GM19395 (cell line): ENCODE results near the gene TOM1L2.
"Not testable (repeated sequence)": the region's sequence is repeated elsewhere in the genome, so short reads cannot be mapped to it uniquely, and the experiment has no call there.

Experiments
- ATAC-seq: cut with Tn5 transposase; IDR thresholded peaks from one replicate; pipeline ENCODE4 v1.9.1; 2021; ENCODE audit warnings: mild to moderate bottlenecking, moderate library complexity; ENCODE audit not compliant: unreplicated experiment

TOM1L2 gene

DNA sequence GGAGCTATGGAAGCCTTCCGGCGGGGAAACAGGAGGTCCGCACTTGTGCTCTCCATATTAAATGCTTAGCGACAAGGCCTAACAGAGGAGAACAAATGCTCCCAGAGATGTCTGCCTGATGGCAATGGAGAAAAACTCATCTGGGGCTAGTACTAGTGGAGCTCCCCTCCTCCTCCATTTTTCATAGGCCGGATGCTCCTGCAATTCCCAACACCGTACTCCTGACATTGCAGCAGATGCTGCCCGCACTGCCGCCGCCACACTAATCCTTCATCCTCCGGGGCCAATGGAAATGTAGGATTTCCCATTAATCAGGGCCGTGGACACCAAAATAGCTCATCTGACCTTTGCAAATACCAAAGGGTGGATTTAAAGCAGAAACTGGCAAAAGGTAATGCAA is 27.5 kb downstream of the TOM1L2 start:
- no peak for ATAC-seq

DNA sequence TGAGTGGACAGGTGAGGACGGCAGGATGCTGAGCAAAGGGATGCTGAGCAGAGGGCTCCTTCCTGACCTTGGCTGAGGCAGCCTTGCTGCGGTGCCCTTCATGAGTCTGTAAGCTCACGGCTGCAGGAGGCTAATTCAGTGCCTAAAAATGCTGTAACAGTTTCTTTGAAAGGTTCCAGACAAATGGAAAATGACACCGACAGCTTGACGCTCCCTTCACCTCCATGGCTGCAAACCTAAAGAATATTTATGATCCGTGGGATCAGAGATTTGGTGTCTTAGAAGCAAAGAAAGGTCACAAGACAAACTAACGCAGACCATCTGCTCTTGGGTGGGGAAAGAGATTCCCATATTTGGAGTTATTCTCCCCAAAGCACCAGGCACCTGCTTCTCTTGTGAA is 28.0 kb downstream of the TOM1L2 start:
- no peak for ATAC-seq

DNA sequence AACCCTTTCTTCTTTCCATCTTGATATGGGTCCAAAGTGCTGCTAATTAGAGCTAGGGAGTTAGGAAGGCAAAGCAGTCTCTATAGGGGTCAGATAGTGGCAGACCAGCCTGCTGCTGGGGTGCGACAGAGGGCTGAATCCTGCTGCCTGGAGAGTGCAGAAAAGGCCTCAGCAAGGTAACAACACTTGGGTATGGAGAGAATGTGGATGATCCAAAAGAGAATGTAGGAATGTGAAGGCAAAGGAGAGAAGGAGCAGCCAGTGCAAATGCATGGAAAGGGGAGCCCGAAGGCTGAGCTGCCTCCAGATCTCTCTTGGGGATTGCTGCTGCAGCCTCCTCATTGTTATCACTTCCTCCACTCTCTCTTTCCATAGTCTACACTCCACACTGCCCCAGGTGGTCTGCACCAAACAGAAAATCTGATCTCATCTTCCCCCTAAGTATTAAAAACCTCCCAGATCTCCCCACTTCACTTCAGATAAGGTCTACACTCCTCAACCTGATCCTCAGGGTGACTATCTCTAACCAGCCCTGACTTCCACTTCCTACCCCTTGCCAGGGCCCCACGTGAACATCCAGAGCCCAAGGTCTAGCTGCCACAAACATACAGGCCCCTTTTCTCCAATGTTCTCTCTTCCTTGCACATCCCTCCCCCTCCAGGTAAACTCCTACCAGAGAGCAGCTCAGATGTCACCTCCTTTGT is 28.8 kb downstream of the TOM1L2 start:
- no peak for ATAC-seq

DNA sequence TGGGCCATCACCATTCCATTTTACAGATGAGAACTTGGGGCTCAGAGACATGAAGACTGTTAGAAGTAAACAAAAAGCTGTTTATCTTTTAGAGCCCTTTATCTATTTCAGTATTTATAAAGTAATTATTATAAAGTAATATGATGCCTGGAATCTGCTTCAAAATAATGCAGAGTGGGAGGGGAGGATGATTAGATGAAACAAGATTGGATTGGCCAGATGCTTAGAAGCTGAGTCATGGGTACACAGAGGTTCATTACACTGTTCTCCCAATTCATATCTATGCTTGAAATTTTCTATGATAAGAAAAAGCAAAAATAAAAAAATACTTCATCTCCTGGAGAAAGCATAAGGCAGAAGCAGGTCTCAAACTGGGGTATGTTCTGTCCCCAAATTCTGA is 29.4 kb downstream of the TOM1L2 start:
- no peak for ATAC-seq

DNA sequence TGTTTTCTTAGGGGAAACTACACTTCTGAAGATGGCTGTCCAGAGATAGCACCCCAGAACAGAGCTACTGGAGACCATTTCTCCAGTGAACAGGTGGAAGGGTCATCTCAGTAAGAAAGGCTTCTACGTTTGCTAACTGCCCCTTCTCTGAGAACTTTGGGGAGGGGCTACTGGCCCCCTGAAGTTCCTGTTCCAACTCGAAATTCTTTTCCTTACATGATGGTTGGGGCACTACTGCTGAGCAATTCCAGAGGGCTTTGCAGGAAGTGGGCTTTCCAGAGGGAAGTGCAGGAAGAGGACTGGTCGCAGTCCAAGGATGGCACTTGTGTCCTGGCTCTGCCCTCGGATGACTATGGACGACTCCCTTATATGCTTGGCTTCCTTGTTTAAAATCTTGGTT is 31.2 kb downstream of the TOM1L2 start:
- no peak for ATAC-seq

DNA sequence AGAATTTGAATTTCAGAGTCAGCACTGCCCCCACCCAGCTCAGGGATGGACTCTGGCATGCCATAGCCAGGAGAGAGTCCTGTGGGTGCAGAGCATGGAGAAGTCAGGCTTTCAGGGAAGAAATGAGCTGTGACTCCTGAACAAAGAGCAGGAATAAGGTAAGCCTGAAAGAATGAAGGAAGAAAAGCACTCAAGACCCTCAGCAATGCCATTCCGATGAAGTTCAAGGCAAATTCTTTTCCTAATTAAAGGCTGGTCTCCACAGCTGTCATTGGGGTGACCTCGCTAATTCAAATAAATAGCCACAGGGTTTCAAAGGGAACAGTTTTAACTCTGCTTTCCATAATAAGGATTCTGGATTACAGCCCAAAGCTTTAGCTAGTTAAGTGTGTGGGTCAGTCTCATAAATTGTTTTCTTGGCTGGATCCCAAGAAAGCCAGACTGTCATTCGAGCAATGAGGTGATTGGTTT is 31.7 kb downstream of the TOM1L2 start:
- no peak for ATAC-seq

DNA sequence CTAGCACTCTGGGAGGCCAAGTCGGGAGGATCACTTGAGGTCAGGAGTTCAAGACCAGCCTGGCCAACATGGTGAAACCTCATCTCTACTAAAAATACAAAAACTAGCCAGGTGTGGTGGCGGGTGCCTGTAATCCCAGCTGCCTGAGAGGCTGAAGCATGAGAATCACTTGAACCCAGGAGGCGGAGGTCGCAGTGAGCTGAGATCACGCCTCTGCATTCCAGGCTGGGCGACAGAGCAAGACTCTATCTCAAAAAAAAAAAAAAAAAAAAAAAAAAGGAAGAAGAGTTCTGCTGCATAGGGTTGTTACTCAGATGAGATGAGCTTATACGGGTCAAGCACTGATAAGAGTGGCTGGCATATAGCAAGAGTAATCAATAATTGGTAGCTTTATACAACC is 32.3 kb downstream of the TOM1L2 start:
- not testable (repeated sequence) for ATAC-seq

DNA sequence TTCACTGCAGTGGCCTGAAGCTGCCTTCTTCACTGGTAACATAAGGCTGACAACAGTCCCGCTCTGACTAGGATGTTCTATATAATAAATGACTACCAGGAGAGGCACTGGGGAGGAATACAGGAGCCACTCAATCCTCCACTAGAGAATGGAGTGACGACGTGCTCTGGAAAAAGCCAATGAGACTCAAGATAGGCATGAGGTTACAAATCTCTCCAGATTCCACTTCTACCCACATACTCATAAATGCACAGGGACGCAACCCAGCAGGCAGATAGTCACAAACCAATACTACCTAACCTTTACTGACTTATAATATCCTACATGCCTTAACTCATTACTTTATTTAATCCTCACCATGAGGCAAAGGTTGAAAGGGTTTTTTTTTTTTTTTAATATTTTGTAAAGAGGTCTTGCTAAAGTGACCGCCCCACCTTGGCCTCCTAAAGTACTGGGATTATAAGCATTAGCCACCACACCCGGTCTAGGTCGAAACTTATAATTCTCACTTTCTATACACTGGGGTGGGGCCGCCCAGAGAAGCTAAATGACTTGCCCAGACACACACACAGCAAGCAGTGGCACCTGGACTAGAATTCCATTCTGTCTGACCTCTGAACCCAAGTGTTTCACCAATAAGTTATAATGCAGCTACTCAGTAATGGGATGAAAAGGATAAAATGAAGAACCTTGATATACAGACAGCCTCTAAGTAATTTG is 33.7 kb downstream of the TOM1L2 start:
- no peak for ATAC-seq

DNA sequence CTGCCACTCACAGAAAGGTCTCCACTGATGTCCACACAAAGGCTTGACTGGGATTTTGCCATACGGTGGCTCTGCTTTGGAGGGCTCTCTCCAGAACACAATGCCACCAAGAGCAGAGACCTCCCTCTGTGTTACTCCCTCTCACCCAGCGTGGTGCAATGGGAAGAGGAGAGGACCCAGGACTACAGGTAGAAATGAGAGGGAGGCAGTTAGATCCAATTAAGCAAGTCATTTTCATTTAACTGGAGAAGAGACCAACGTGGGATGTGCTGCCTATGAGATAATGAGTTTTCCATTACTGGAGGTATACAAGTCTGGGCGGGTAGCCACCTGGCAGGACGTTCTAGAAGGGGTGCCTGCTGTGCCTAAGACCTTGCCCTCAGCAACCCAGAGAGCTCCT is 34.2 kb downstream of the TOM1L2 start:
- ATAC-seq, result no peak

DNA sequence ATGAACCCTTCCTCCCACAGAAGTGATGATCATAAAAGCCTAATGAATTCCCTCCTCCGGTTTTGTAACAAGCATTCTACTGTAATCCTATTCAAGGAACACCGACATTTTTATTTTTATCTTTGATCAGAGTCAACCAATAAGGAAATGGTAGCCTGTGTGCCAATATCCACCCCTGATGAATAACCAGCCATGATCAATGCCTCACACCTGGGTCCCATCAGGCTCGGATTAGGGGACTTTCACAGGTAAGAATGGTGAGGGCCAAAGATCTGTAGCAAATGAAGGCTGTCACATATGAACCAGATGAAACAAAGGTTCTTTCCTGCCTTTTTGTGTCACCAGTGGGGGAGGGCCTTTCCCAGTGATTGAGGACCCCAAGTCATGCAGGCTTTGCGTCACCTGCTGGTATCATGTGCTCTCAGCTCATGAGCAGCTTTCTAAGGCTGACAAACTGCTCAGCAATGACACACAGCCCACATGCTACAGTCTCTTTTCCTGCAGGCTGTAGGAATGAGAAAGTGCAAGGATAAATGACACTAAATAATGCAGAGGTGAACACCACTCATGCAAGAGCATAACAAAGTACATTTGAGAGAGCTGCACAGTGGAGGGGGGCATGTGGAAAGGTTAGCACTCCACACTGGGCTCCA is 34.9 kb downstream of the TOM1L2 start:
- ATAC-seq, result no peak

DNA sequence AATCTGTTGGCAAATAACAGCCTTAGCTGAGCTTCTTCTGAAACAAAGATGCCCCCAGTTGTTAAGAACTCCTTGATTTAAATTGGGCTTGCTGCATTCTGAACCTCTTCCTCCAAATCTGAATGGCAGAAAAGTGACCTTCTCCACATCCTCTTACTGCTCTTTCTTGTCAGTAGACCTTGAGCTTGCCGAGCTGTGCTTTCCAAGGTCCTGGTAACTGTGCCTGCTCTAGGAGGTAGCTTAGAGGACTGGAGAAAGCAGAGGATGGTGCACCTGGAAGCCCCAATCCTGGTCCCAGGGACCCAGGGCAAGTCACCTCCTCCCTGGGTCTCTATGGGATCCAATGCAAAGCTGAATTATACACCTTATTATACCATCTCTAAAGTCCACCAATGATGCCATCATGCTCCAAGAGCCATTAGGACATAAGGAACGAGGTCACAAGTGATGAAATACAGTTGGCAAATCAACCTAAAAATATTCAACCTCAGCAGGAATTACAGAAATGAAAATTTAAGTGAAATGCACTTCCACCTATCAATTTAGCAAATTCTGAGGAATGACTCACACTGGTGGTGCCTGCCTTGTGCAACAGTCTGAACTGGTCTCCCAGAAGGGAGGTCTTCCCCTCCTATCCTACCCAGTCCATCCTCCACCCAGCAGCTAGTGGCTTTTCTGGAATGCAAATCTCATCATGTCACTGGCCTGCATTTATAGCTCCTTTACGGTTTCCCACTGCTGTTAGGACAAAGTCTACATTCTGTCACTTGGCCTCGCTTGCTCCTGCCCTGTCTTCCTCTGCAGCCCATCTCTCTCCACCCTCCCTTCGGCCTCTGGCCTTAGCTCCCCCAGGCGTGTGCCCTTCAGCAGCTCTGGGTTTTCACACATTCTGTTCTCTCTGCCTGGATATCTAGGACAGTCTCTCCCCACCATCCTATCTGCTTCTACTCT is 36.6 kb downstream of the TOM1L2 start:
- no peak for ATAC-seq

DNA sequence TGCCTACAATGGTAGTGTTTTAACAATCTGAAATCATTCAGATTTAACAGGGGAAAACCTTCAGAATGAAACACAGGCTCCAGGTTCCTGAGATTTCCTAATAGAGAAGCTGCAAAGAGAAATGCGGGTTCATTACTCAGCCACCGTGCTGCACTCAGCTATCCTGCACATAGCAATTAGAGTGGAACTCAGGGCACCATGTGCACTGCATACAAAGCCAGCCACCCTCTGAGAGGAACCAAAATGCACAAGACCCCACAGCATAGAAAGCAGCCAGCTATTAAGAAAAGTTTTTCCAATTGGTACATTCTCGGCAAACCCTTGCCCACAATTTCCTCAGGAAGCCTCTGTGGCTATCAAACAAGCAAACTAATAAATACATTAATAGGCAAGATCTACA is 37.4 kb downstream of the TOM1L2 start:
- ATAC-seq, result no peak

DNA sequence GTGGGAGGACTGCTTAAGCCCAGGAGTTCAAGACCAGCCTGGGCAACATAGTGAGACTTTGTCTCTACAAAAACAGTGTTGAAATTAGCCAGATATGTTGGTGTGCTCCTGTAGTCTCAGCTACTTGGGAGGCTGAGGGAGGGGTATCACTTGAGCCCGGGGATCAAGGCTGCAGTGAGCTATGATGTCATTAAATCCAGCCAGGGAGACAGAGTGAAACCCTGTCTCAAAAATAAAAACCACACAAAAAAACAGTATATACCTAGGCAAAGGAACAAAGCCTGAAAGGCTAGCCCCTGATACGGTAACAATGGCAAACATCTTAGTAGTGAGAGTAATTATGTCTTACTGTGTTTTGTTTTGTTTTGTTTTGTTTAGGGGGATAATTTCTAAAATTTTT is 38.0 kb downstream of the TOM1L2 start:
- no peak for ATAC-seq

DNA sequence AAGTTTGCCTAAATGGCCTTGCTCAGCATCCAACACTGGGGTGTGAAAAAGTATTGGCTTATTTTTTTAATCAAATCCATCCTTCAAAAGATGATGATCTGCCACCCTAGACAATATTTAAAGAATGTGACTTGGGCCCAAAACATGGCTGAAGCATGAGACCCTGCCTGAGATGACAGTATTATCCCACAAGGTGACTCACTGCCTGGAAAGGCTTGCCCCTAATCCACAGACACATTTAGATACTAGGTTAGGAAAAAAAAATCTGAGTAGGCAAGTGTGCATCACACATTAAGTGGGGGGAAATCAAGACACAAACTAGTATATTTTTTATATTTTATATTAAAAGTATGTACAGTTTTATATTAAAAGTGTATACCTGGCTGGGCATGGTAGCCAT is 38.4 kb downstream of the TOM1L2 start:
- no peak for ATAC-seq

DNA sequence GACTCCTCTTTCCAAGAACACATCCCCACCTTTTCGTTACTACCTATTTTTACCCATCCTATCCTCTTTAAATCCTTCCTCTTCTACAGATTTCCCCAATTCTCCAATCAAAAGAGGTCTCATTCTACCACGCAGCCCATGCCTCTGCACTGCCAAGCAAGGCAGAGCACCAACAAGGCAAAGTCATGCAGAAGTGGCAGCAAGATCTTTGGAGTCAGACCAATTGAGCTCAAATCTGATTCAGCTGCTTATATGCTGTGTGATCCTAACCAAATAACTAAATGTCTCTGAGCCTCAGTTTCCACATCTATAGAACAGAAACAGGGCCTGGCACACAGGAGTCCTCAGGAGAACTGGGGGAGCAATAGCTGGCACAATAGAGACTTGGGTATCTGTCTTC is 41.0 kb downstream of the TOM1L2 start:
- no peak for ATAC-seq

DNA sequence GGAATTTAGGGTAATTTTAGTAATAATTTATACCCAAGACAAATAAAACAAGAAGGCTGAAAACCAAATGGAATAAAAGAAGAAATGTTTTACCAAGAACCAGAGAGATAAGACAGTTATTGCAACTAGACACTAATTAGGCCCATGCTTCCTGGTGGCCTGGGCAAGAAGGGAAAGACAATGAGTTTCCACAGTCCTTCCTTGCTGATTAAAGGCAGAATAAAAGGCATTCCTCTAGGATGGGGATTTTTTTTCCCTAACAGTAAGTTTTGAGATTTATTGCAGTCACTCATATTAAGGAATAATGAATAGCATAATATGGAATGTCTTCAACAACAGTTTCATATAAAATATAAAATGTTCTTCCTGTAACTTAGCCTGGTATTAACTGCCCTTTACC is 41.5 kb downstream of the TOM1L2 start:
- no peak for ATAC-seq

DNA sequence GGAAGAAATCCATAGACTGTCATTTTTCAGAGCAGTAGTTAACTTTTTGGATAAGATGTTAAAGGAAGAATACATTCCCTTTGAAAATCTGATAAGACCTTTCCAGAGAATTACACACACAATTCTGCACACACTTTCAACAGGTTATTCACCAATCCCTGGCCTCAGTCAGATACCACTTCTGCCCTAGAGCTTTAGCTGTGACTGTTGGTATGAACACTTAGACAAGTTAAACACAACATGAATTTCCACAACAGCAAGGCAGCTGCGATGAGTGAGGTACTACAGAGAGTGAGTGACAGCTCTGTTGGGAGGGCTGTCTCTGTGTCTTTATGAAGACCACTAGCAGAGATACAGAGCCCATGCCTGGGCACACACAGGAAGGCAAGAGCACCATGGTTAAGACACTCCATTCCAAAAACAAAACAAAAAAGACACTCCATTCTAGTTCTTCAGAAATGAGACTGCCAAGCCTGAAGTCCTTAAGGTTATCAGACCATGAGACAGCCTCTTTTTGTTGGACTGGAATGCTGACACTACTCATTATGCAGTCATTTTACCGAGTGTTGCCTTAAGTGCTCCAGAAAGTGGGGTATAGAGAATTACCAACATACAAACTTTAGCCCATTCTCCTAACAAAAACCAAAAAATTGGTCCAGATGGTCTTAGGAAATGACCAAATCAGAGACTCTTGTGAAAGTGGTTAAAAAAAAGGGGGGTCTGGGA is 42.4 kb downstream of the TOM1L2 start:
- no peak for ATAC-seq

DNA sequence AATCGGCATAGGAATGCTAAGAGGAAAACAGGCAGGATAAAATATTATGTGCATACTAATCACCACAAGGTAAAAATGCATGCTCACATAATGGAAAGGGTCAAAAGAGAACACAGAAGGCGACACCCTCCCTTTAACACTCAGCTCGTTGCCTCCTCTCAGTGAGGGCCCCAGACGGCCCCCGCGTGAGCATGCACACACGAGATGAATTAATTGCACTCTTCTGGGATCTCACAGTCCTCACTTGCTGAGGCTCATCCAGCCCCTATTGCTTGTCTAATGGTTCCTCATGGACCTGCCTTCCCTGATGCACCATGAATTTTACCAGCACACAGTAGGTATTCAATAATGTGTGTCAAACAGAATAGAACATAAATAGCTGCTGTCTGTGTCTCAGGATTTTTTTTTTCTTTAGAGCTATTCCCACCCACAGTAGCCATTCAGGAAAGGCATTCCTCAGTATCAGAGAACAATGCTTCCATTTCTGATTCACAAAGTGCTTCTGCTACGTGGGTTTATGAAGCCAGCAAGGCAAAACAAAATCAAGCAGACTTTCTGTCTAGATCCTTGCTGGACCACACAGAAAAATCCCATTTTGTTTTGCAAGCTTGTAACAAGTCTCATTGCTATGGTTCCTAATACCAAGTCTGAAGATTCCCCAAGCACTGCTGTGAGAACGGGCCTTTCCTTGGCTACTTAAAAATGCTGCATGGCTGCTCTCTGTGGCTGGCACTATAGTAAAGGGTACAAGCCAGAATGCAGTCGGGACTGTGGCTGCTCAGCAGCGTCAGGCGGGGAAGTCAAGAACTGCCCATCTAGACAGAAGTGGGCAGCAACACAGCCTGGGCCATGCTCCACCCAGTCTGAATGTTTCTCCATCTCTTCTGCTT is 43.6 kb downstream of the TOM1L2 start:
- no peak for ATAC-seq

DNA sequence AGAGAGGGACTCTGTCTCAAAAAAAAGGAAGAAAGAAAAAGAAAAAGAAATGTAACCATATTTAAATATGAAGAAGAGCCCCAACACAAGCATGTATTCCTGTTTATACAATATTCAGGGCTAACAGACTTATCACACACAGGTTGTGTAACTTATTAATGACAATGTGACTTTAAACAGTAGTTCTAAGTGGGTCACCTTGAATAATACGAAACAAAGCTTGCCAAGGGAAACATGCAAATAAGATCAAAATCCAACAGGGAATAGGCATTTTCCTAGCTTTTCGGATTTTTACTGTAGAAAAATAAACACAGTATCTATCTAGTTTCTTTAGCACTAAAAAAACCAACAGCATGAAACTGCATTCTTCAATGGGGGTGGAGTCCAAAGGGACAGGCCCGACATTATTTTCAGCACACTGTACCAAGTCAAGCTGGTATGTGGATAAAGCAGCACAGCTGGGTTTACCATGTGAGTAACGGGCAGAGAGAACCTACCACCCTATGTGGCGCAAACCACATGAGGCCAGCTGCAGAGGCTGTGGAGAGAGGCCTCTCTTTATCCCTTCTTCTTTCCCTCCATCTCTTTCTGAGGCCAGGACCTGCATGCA is 45.3 kb downstream of the TOM1L2 start:
- ATAC-seq, result no peak
